ENCODE data around the gene NDRG4.

Gene NDRG4

DNA sequence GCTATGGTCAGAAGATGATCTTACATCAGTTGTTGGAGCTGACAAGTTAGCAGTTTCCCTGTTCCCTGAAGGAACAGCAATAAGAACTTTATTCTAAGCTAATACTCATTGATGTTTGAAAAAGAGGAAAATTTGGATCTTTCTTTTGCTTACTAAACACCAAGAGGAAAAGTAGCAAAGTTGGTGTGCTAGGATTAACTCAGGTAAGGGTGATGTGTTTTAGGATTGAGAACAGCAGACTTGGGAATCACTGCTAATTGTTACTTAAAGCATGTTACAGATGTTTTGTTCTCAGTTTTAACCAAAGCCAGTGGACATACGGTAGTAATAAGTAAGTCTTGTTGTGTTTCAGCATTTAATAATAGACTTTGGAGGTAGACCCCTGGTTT lies 19.0 kb downstream of the NDRG4 start:
- no peak overlapping the region for H3K4ac ChIP-seq (ENCODE audit: low read depth, low read length)
- no peak overlapping the region for H3K18ac ChIP-seq (ENCODE audit: low read length)
- H3K4me2 ChIP-seq (ENCODE audit: low read length), result no peak overlapping the region
- H3K79me1 ChIP-seq (ENCODE audit: low read length), result peaks cover 10% of the 10 kb centered on the region
- no peak overlapping the region for H3K4me3 ChIP-seq (ENCODE audit: low read length)
- peaks cover 28% of the 10 kb centered on the region for H3K36me3 ChIP-seq (ENCODE audit: control insufficient read depth, insufficient read depth, low read length)
- no peak overlapping the region for H4K5ac ChIP-seq (ENCODE audit: low read length)
- no peak overlapping the region for H2BK15ac ChIP-seq (replicated peaks; ENCODE audit: low read depth)
- no peak overlapping the region for H3K56ac ChIP-seq (ENCODE audit: low read length)
- H2BK5ac ChIP-seq (ENCODE audit: low read length), result no peak overlapping the region
- no peak overlapping the region for H2AK5ac ChIP-seq (ENCODE audit: low read length)
- DNase-seq, result no peak
- H3K9ac ChIP-seq (ENCODE audit: low read length), result no peak overlapping the region
- no peaks in the 10 kb centered on the region for H3K4me1 ChIP-seq (ENCODE audit: control insufficient read depth, low read depth, low read length)
- no peak overlapping the region for H4K8ac ChIP-seq (ENCODE audit: low read depth, low read length)
- H3K27me3 ChIP-seq (ENCODE audit: insufficient read depth, low read length, poor library complexity), result no peaks in the 10 kb centered on the region
- no peak overlapping the region for H3K27ac ChIP-seq (ENCODE audit: low read depth, low read length)
- WGBS (ENCODE audit: extremely low coverage, insufficient coverage, low lambda C conversion rate), result no CpG with 5 or more reads among the region's 1 CpG
- peaks cover 6% of the 10 kb centered on the region for H3K79me2 ChIP-seq (ENCODE audit: control insufficient read depth, insufficient read depth, low read length)
- no peak overlapping the region for H3K23ac ChIP-seq (ENCODE audit: low read length)
- no peak overlapping the region for H2BK120ac ChIP-seq (ENCODE audit: low read depth, low read length)

DNA sequence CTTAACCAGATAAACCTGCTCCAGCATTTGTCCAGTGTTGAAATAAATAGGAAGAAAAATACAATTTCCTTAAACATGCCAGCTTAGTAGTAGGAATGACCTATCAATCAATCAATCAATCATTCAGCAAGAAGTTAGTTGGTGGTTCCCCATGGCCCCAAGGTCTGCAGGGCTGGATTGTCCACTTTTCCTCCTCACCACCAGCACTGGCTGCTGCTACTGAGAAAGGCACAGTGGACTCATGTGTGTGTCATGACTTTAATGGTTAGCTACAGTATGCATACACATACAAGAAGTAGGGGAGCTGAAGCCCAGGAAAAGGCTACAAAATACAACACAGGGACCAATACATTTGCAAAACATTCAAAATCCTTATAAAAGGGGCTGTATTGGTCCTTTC lies 19.8 kb downstream of the NDRG4 start:
- Histone ChIP-seq H3K4me2 (ENCODE audit: low read length) (no peak overlapping the region), H3K9ac (ENCODE audit: low read length) (no peak overlapping the region)

DNA sequence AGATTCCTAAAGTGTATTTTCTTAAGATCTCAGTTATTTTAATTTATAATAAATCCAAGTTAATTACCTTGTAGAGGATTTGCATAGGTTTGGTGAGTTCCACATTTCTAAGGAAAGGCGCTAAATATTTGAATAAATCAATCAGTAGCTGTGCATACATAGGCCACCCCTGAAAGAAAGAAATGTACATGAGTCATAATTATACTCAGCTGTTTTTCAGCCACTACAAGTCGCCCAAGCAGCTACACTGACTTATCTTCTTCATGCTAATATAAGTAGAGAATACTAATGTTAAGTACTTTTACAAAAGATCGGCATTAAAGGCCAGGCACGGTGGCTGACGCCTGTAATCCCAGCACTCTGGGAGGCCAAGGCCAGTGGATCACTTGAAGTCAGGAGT lies 30.2 kb downstream of the NDRG4 start:
- H3K4ac ChIP-seq (ENCODE audit: low read depth, low read length), result no peak overlapping the region
- H2AK5ac ChIP-seq (ENCODE audit: low read length), result no peak overlapping the region
- no peak overlapping the region for H3K18ac ChIP-seq (ENCODE audit: low read length)
- no peak overlapping the region for H3K27ac ChIP-seq (ENCODE audit: low read depth, low read length)
- H3K56ac ChIP-seq (ENCODE audit: low read length), result no peak overlapping the region
- DNase-seq, result no peak
- no peak overlapping the region for H3K23ac ChIP-seq (ENCODE audit: low read length)
- H2BK120ac ChIP-seq (ENCODE audit: low read depth, low read length), result no peak overlapping the region
- no peak overlapping the region for H3K4me3 ChIP-seq (ENCODE audit: low read length)
- no peak overlapping the region for H2BK5ac ChIP-seq (ENCODE audit: low read length)
- WGBS (ENCODE audit: extremely low coverage, insufficient coverage, low lambda C conversion rate), result no CpG with 5 or more reads among the region's 5 CpGs
- peaks cover 18% of the 10 kb centered on the region for H3K36me3 ChIP-seq (ENCODE audit: control insufficient read depth, insufficient read depth, low read length)
- H4K5ac ChIP-seq (ENCODE audit: low read length), result no peak overlapping the region
- no peaks in the 10 kb centered on the region for H3K79me2 ChIP-seq (ENCODE audit: control insufficient read depth, insufficient read depth, low read length)
- no peaks in the 10 kb centered on the region for H3K4me1 ChIP-seq (ENCODE audit: control insufficient read depth, low read depth, low read length)
- no peaks in the 10 kb centered on the region for H3K27me3 ChIP-seq (ENCODE audit: insufficient read depth, low read length, poor library complexity)
- H3K79me1 ChIP-seq (ENCODE audit: low read length), result peaks cover 1% of the 10 kb centered on the region
- H2BK15ac ChIP-seq (replicated peaks; ENCODE audit: low read depth), result no peak overlapping the region
- H4K8ac ChIP-seq (ENCODE audit: low read depth, low read length), result no peak overlapping the region
- H3K4me2 ChIP-seq (ENCODE audit: low read length), result no peak overlapping the region
- no peak overlapping the region for H3K9ac ChIP-seq (ENCODE audit: low read length)

More for the DNA sequence above, 19.8 kb downstream of the NDRG4 start:
- H3K36me3 ChIP-seq (ENCODE audit: control insufficient read depth, insufficient read depth, low read length), result peaks cover 28% of the 10 kb centered on the region
- H3K79me2 ChIP-seq (ENCODE audit: control insufficient read depth, insufficient read depth, low read length), result peaks cover 6% of the 10 kb centered on the region
- H3K18ac ChIP-seq (ENCODE audit: low read length), result no peak overlapping the region
- H3K4ac ChIP-seq (ENCODE audit: low read depth, low read length), result no peak overlapping the region
- H3K4me1 ChIP-seq (ENCODE audit: control insufficient read depth, low read depth, low read length), result no peaks in the 10 kb centered on the region
- H4K8ac ChIP-seq (ENCODE audit: low read depth, low read length), result no peak overlapping the region
- H3K23ac ChIP-seq (ENCODE audit: low read length), result no peak overlapping the region
- H3K56ac ChIP-seq (ENCODE audit: low read length), result no peak overlapping the region
- H3K27ac ChIP-seq (ENCODE audit: low read depth, low read length), result no peak overlapping the region
- no peaks in the 10 kb centered on the region for H3K27me3 ChIP-seq (ENCODE audit: insufficient read depth, low read length, poor library complexity)
- H2BK120ac ChIP-seq (ENCODE audit: low read depth, low read length), result no peak overlapping the region
- peaks cover 10% of the 10 kb centered on the region for H3K79me1 ChIP-seq (ENCODE audit: low read length)
- H4K5ac ChIP-seq (ENCODE audit: low read length), result no peak overlapping the region
- H2BK15ac ChIP-seq (replicated peaks; ENCODE audit: low read depth), result no peak overlapping the region
- no peak overlapping the region for H2BK5ac ChIP-seq (ENCODE audit: low read length)
- H2AK5ac ChIP-seq (ENCODE audit: low read length), result no peak overlapping the region
- no peak overlapping the region for H3K4me3 ChIP-seq (ENCODE audit: low read length)
- DNase-seq, result no peak

DNA sequence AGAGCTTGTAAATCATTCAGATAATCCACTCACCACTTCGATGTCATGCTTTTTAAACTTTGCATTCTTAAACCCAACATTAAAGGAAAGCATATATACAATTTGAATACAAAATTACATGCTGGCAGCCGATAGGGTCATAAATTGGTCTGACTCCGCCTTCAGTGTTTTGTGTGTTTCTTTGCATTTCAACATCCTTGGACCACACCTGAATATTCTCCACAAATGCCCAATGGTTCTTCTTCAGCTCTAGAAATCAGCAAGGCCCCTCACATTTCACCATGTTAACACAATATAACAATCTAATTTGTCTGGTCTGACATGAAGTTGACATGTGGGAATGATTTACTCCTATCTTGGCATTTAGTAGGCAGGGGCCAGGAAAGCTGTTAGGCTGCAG lies 32.5 kb downstream of the NDRG4 start:
- Histone ChIP-seq H3K23ac (ENCODE audit: low read length) (no peak overlapping the region), H2BK120ac (ENCODE audit: low read depth, low read length) (no peak overlapping the region), H4K8ac (ENCODE audit: low read depth, low read length) (no peak overlapping the region), H2BK5ac (ENCODE audit: low read length) (no peak overlapping the region), H3K79me1 (ENCODE audit: low read length) (peaks cover 1% of the 10 kb centered on the region), H3K36me3 (ENCODE audit: control insufficient read depth, insufficient read depth, low read length) (peaks cover 24% of the 10 kb centered on the region), H3K18ac (ENCODE audit: low read length) (no peak overlapping the region), H3K27me3 (ENCODE audit: insufficient read depth, low read length, poor library complexity) (no peaks in the 10 kb centered on the region), H2AK5ac (ENCODE audit: low read length) (no peak overlapping the region), H3K27ac (ENCODE audit: low read depth, low read length) (no peak overlapping the region), H3K4me1 (ENCODE audit: control insufficient read depth, low read depth, low read length) (no peaks in the 10 kb centered on the region), H3K79me2 (ENCODE audit: control insufficient read depth, insufficient read depth, low read length) (no peaks in the 10 kb centered on the region), H3K9ac (ENCODE audit: low read length) (no peak overlapping the region), H4K5ac (ENCODE audit: low read length) (no peak overlapping the region), H3K4ac (ENCODE audit: low read depth, low read length) (no peak overlapping the region), H3K4me2 (ENCODE audit: low read length) (no peak overlapping the region), H3K56ac (ENCODE audit: low read length) (no peak overlapping the region), H2BK15ac (replicated peaks; ENCODE audit: low read depth) (no peak overlapping the region), H3K4me3 (ENCODE audit: low read length) (no peak overlapping the region)
- no peak for DNase-seq
- WGBS (ENCODE audit: extremely low coverage, insufficient coverage, low lambda C conversion rate), result no CpG with 5 or more reads among the region's 3 CpGs

DNA sequence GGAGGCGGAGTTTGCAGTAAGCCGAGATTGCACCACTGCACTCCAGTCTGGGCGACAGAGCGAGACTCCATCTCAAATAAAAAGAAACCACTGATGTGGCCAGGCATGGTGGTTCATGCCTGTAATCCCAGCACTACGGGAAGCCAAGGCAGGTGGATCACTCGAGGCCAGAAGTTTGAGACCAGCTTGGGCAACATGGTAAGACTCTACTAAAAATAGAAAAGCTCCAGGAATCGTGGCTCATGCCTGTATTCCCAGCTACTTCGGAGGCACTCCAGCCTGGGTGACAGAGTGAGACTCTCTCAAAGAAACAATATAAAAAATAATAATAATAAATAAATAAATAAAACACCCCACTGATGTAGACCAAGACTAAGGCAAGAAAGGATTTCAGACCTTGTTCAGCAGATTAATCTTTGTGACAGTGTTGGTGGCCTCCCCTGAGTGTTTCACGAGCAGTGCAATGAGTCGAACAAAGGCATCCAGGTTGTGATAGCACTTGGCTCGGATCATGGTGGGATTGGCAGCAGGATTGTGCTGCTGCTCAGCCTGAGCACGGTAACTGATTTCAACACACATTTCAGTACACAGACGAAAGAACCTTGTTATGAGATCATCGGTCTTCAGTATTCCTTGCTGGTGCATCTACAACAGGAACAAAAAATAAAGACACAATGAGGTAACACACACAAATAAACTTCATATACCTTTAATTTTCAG lies 34.0 kb downstream of the NDRG4 start:
- Histone ChIP-seq H2BK120ac (ENCODE audit: low read depth, low read length) (no peak overlapping the region), H3K79me1 (ENCODE audit: low read length) (peaks cover 1% of the 10 kb centered on the region), H2BK15ac (replicated peaks; ENCODE audit: low read depth) (no peak overlapping the region), H3K27ac (ENCODE audit: low read depth, low read length) (no peak overlapping the region), H3K4me2 (ENCODE audit: low read length) (no peak overlapping the region), H3K79me2 (ENCODE audit: control insufficient read depth, insufficient read depth, low read length) (no peaks in the 10 kb centered on the region), H3K23ac (ENCODE audit: low read length) (no peak overlapping the region), H3K4me3 (ENCODE audit: low read length) (no peak overlapping the region), H3K9ac (ENCODE audit: low read length) (no peak overlapping the region), H2BK5ac (ENCODE audit: low read length) (no peak overlapping the region), H3K36me3 (ENCODE audit: control insufficient read depth, insufficient read depth, low read length) (peaks cover 28% of the 10 kb centered on the region), H4K5ac (ENCODE audit: low read length) (no peak overlapping the region), H3K56ac (ENCODE audit: low read length) (no peak overlapping the region), H2AK5ac (ENCODE audit: low read length) (no peak overlapping the region), H3K18ac (ENCODE audit: low read length) (no peak overlapping the region), H3K4me1 (ENCODE audit: control insufficient read depth, low read depth, low read length) (no peaks in the 10 kb centered on the region), H3K27me3 (ENCODE audit: insufficient read depth, low read length, poor library complexity) (no peaks in the 10 kb centered on the region), H4K8ac (ENCODE audit: low read depth, low read length) (no peak overlapping the region), H3K4ac (ENCODE audit: low read depth, low read length) (no peak overlapping the region)
- WGBS (ENCODE audit: extremely low coverage, insufficient coverage, low lambda C conversion rate), result no CpG with 5 or more reads among the region's 14 CpGs
- DNase-seq, result no peak

DNA sequence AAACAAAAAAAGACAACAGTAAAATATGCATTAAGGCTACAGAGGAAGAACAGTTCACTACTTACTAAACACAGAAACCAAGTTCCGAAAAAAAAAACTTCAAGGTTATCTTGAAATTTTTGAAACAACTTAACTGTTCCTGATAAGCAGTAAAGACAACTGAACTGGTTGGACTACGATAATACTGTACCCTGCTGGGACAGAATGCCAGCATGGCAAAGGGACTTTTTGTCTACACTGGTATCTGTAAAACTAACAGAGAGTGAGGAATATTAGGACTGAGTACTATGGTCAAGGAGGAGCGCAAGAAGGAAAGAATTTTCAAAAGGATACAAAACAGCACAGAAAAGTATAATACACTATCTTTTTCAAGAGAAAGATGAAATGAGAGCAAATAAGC lies 35.2 kb downstream of the NDRG4 start:
- H3K36me3 ChIP-seq (ENCODE audit: control insufficient read depth, insufficient read depth, low read length), result peaks cover 28% of the 10 kb centered on the region
- no peak overlapping the region for H3K4me2 ChIP-seq (ENCODE audit: low read length)
- no peak overlapping the region for H3K4me3 ChIP-seq (ENCODE audit: low read length)
- no peak overlapping the region for H3K9ac ChIP-seq (ENCODE audit: low read length)
- H3K79me1 ChIP-seq (ENCODE audit: low read length), result peaks cover 1% of the 10 kb centered on the region
- H4K8ac ChIP-seq (ENCODE audit: low read depth, low read length), result no peak overlapping the region
- no peak overlapping the region for H2BK120ac ChIP-seq (ENCODE audit: low read depth, low read length)
- H3K4me1 ChIP-seq (ENCODE audit: control insufficient read depth, low read depth, low read length), result no peaks in the 10 kb centered on the region
- H3K27ac ChIP-seq (ENCODE audit: low read depth, low read length), result no peak overlapping the region
- H4K5ac ChIP-seq (ENCODE audit: low read length), result no peak overlapping the region
- H3K18ac ChIP-seq (ENCODE audit: low read length), result no peak overlapping the region
- H3K56ac ChIP-seq (ENCODE audit: low read length), result no peak overlapping the region
- no peak overlapping the region for H2BK15ac ChIP-seq (replicated peaks; ENCODE audit: low read depth)
- no CpG with 5 or more reads among the region's 3 CpGs for WGBS (ENCODE audit: extremely low coverage, insufficient coverage, low lambda C conversion rate)
- H3K4ac ChIP-seq (ENCODE audit: low read depth, low read length), result no peak overlapping the region
- H2AK5ac ChIP-seq (ENCODE audit: low read length), result no peak overlapping the region
- H3K27me3 ChIP-seq (ENCODE audit: insufficient read depth, low read length, poor library complexity), result no peaks in the 10 kb centered on the region
- H3K79me2 ChIP-seq (ENCODE audit: control insufficient read depth, insufficient read depth, low read length), result no peaks in the 10 kb centered on the region
- H2BK5ac ChIP-seq (ENCODE audit: low read length), result no peak overlapping the region
- H3K23ac ChIP-seq (ENCODE audit: low read length), result no peak overlapping the region
- DNase-seq, result no peak

Data from mesendoderm (in vitro differentiated cells).